ENCODE data around the gene ZNF790. TPM values are rescaled to one million over a fixed set of nuclear protein-coding genes. Genes with fewer than 3 reads are reported as not detected.
A peak's percentile ranks its signal among the peaks of the same experiment; 100 is the strongest.

The ZNF790 gene
- total and polyA plus RNA-seq, 2 of the 13 experiments (the other 11 are each of a cell fraction or from before 2014, with no cell fraction given): 1.3 to 5.3 TPM

DNA sequence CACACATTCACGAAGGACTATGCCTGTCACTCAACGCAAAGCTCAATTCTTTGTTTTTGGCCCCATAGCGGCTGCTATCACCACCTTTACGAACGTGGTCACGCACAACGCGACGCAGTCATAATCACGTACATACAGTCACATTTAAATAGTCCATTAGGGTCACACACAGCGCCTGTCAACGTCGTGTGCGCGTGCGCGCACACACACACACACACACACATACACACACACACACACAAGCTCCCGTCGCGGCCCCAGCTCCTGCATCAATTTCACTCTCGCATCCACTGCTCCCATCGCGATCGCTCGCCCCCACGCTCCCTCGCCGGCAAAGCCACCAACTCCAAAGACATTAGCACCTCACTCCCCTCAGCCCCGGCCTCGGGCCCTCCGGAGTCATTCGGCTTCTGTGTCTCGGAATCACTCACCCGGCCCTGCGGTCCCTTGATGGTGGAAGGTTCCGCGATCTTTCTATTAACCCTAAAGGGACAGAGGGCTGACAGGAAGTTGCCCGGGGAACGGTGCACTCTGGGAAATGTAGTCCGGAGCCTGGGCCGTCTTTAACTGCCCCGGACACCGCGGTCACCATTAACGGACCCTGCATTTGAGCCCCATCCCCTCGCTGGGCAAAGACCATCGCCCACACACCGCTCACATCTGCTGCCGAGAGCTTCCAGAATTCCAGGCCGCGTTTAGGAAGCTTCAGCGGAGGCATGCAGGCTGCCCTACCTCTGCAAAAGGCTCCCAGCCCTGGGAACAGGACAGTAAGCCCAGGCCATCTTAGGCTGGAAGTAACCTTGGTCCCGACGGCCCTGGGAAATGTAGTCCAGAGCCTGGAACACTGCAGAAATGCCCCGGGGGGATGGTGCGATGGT, at the start of gene ZNF790 (continued):
- TF ChIP-seq, protein P1, sequence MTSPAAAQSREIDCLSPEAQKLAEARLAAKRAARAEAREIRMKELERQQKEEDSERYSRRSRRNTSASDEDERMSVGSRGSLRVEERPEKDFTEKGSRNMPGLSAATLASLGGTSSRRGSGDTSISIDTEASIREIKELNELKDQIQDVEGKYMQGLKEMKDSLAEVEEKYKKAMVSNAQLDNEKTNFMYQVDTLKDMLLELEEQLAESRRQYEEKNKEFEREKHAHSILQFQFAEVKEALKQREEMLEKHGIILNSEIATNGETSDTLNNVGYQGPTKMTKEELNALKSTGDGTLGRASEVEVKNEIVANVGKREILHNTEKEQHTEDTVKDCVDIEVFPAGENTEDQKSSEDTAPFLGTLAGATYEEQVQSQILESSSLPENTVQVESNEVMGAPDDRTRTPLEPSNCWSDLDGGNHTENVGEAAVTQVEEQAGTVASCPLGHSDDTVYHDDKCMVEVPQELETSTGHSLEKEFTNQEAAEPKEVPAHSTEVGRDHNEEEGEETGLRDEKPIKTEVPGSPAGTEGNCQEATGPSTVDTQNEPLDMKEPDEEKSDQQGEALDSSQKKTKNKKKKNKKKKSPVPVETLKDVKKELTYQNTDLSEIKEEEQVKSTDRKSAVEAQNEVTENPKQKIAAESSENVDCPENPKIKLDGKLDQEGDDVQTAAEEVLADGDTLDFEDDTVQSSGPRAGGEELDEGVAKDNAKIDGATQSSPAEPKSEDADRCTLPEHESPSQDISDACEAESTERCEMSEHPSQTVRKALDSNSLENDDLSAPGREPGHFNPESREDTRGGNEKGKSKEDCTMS (CRISPR knock-in tag; conservative IDR thresholded peaks at IDR 0.05): no peak
- TF ChIP-seq, protein P2, sequence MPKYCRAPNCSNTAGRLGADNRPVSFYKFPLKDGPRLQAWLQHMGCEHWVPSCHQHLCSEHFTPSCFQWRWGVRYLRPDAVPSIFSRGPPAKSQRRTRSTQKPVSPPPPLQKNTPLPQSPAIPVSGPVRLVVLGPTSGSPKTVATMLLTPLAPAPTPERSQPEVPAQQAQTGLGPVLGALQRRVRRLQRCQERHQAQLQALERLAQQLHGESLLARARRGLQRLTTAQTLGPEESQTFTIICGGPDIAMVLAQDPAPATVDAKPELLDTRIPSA (CRISPR knock-in tag; IDR thresholded peaks at IDR 0.05; ENCODE audit: borderline replicate concordance): no peak
- peak; percentile 82 for TF ChIP-seq YEATS2 (CRISPR knock-in tag; IDR thresholded peaks at IDR 0.05; ENCODE audit: borderline replicate concordance)
- 0 out of 2 replicates have a peak, but pooled peaks have one; percentile 57 for TF ChIP-seq ZNF777 (CRISPR knock-in tag; IDR thresholded peaks at IDR 0.05)
- TF ChIP-seq, protein P3, sequence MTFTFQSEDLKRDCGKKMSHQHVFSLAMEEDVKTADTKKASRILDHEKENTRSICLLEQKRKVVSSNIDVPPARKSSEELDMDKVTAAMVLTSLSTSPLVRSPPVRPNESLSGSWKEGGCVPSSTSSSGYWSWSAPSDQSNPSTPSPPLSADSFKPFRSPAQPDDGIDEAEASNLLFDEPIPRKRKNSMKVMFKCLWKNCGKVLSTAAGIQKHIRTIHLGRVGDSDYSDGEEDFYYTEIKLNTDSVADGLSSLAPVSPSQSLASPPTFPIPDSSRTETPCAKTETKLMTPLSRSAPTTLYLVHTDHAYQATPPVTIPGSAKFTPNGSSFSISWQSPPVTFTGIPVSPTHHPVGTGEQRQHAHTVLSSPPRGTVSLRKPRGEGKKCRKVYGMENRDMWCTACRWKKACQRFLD (CRISPR knock-in tag; IDR thresholded peaks at IDR 0.05; ENCODE audit: borderline replicate concordance): 0 out of 2 replicates have a peak, but pooled peaks have one; percentile 38
- peak; percentile 64; the same call in 1 of the 2 replicates for TF ChIP-seq HIVEP1 (CRISPR knock-in tag; IDR thresholded peaks at IDR 0.05)
- peak; percentile 38; the same call in 1 of the 2 replicates for TF ChIP-seq ZBTB7B (CRISPR knock-in tag; IDR thresholded peaks at IDR 0.05)
- TF ChIP-seq, protein P4, sequence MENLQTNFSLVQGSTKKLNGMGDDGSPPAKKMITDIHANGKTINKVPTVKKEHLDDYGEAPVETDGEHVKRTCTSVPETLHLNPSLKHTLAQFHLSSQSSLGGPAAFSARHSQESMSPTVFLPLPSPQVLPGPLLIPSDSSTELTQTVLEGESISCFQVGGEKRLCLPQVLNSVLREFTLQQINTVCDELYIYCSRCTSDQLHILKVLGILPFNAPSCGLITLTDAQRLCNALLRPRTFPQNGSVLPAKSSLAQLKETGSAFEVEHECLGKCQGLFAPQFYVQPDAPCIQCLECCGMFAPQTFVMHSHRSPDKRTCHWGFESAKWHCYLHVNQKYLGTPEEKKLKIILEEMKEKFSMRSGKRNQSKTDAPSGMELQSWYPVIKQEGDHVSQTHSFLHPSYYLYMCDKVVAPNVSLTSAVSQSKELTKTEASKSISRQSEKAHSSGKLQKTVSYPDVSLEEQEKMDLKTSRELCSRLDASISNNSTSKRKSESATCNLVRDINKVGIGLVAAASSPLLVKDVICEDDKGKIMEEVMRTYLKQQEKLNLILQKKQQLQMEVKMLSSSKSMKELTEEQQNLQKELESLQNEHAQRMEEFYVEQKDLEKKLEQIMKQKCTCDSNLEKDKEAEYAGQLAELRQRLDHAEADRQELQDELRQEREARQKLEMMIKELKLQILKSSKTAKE (CRISPR knock-in tag; IDR thresholded peaks at IDR 0.05; ENCODE audit: borderline replicate concordance): no peak
- peak; percentile 66; the same call in 1 of the 2 replicates for TF ChIP-seq SIN3A (IDR thresholded peaks at IDR 0.05; ENCODE audit: borderline replicate concordance, low read depth, low read length)
- TF ChIP-seq, protein P5, sequence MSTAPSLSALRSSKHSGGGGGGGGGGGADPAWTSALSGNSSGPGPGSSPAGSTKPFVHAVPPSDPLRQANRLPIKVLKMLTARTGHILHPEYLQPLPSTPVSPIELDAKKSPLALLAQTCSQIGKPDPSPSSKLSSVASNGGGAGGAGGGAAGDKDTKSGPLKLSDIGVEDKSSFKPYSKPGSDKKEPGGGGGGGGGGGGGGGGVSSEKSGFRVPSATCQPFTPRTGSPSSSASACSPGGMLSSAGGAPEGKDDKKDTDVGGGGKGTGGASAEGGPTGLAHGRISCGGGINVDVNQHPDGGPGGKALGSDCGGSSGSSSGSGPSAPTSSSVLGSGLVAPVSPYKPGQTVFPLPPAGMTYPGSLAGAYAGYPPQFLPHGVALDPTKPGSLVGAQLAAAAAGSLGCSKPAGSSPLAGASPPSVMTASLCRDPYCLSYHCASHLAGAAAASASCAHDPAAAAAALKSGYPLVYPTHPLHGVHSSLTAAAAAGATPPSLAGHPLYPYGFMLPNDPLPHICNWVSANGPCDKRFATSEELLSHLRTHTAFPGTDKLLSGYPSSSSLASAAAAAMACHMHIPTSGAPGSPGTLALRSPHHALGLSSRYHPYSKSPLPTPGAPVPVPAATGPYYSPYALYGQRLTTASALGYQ (CRISPR knock-in tag; IDR thresholded peaks at IDR 0.05): peak; percentile 58; the same call in 1 of the 2 replicates
- 0 out of 2 replicates have a peak, but pooled peaks have one; percentile 32 for TF ChIP-seq ZNF205 (CRISPR knock-in tag; IDR thresholded peaks at IDR 0.05)
- TF ChIP-seq, protein P6, sequence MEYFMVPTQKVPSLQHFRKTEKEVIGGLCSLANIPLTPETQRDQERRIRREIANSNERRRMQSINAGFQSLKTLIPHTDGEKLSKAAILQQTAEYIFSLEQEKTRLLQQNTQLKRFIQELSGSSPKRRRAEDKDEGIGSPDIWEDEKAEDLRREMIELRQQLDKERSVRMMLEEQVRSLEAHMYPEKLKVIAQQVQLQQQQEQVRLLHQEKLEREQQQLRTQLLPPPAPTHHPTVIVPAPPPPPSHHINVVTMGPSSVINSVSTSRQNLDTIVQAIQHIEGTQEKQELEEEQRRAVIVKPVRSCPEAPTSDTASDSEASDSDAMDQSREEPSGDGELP (IDR thresholded peaks at IDR 0.05; ENCODE audit: borderline replicate concordance, low read depth): no peak
- TF ChIP-seq, protein P7, sequence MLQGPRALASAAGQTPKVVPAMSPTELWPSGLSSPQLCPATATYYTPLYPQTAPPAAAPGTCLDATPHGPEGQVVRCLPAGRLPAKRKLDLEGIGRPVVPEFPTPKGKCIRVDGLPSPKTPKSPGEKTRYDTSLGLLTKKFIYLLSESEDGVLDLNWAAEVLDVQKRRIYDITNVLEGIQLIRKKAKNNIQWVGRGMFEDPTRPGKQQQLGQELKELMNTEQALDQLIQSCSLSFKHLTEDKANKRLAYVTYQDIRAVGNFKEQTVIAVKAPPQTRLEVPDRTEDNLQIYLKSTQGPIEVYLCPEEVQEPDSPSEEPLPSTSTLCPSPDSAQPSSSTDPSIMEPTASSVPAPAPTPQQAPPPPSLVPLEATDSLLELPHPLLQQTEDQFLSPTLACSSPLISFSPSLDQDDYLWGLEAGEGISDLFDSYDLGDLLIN (CRISPR knock-in tag; IDR thresholded peaks at IDR 0.05; ENCODE audit: borderline replicate concordance): no peak
- no peak for TF ChIP-seq RARA (CRISPR knock-in tag; IDR thresholded peaks at IDR 0.05)
- 0 out of 2 replicates have a peak, but pooled peaks have one; percentile 29 for TF ChIP-seq ZNF33A (CRISPR knock-in tag; IDR thresholded peaks at IDR 0.05; ENCODE audit: borderline replicate concordance)
